ENCODE data around the gene MRPL53.

DNA sequence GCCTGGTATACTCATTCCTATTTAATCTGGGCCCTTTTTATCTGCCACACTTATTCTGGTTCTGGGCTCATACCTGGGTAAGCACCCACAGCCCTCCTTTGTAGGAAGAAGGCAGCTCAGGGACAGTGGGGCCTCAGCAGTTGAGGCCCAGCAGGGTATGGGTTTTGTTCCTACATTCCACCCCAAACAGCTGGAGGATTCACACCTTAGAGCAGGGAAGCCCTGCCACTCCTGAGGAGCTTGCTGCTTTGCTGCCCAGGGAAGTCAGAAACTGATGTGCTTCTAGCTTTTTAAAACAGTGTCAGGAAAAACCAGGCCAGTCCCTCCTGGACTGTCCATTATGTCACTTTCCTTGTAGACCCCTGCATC, 28.1 kb upstream of the MRPL53 start:
- TF ChIP-seq, protein P1, sequence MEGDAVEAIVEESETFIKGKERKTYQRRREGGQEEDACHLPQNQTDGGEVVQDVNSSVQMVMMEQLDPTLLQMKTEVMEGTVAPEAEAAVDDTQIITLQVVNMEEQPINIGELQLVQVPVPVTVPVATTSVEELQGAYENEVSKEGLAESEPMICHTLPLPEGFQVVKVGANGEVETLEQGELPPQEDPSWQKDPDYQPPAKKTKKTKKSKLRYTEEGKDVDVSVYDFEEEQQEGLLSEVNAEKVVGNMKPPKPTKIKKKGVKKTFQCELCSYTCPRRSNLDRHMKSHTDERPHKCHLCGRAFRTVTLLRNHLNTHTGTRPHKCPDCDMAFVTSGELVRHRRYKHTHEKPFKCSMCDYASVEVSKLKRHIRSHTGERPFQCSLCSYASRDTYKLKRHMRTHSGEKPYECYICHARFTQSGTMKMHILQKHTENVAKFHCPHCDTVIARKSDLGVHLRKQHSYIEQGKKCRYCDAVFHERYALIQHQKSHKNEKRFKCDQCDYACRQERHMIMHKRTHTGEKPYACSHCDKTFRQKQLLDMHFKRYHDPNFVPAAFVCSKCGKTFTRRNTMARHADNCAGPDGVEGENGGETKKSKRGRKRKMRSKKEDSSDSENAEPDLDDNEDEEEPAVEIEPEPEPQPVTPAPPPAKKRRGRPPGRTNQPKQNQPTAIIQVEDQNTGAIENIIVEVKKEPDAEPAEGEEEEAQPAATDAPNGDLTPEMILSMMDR (IDR thresholded peaks at IDR 0.05 in 8 of 11, conservative IDR thresholded peaks at IDR 0.05 in 3 of 11): no peak
- no peak for TF ChIP-seq POLR2A (IDR thresholded peaks at IDR 0.05)

Data from spleen (tissue), 7 donors.